Gastroesophageal sphincter (tissue), 4 donors: ENCODE data around the gene ZNF653. TPM values are rescaled to one million over a fixed set of nuclear protein-coding genes. Genes with fewer than 3 reads are reported as not detected.

ENCODE experiments used
- ATAC-seq: fragments of 150-250 bp; one replicate; pipeline ENCODE4 v1.9.1; 2016; ENCODE audit warnings: mild to moderate bottlenecking, moderate library complexity
- H3K27ac ChIP-seq, 4 donors: fragments of 200-600 bp; sonication (generic) in 3 of 4; 1 replicate in 3 of 4; 2 replicates in 1 of 4; pipeline ENCODE4 v1.5.1; 2016 to 2019
- H3K27me3 ChIP-seq: fragments of 200-600 bp; sonication (generic); one replicate; pipeline ENCODE4 v1.5.1; 2019
- H3K36me3 ChIP-seq, 2 donors: fragments of 200-600 bp; sonication (generic); one replicate each; pipeline ENCODE4 v1.5.1; 2019; ENCODE audit warnings: control low read depth in 1 of 2
- H3K4me1 ChIP-seq, 3 donors: fragments of 200-600 bp; sonication (generic); 1 replicate in 2 of 3; 2 replicates in 1 of 3; pipeline ENCODE4 v1.5.1; 2016 to 2019; ENCODE audit warnings: control low read depth in 2 of 3
- H3K4me3 ChIP-seq, 2 donors: fragments of 200-600 bp; sonication (generic); one replicate each; pipeline ENCODE4 v1.5.1; 2019; ENCODE audit warnings: mild to moderate bottlenecking in 1 of 2, moderate library complexity in 1 of 2
- H3K9me3 ChIP-seq, 3 donors: fragments of 200-600 bp; sonication (generic); one replicate each; pipeline ENCODE4 v1.5.1; 2017 to 2019; ENCODE audit warnings: control low read depth in 2 of 3
- CTCF ChIP-seq, 4 experiments: fragments of 200-600 bp in 2 of 4; fragments of 450-650 bp in 2 of 4; sonication (generic) in 1 of 4; IDR thresholded peaks; one replicate each; pipeline ENCODE4 v1.5.1; 2017 to 2019; ENCODE audit warnings: antibody characterized with exemption in 4 of 4, mild to moderate bottlenecking in 2 of 4, moderate library complexity in 2 of 4
- EP300 ChIP-seq: sonication (generic); formaldehyde crosslinking; IDR thresholded peaks from one replicate; pipeline ENCODE4 v1.6.1; 2017; ENCODE audit warnings: antibody characterized with exemption, mild to moderate bottlenecking
- POLR2A ChIP-seq, 2 donors: fragments of 450-650 bp; IDR thresholded peaks; one replicate each; pipeline ENCODE4 v1.6.1; 2017; ENCODE audit warnings: antibody characterized with exemption in 2 of 2, mild to moderate bottlenecking in 2 of 2, moderate library complexity in 1 of 2
- POLR2AphosphoS5 ChIP-seq: sonication (generic); formaldehyde crosslinking; IDR thresholded peaks from one replicate; pipeline ENCODE4 v1.6.1; 2017; ENCODE audit warnings: antibody characterized with exemption
- WGBS, 2 donors: methylation state at CpG; one replicate each; pipeline ENCODE4 v1.1.5; 2018; ENCODE audit warnings: low coverage in 1 of 2; 5-methylcytosine and 5-hydroxymethylcytosine counted together
- total RNA-seq, 4 donors: library from RNA; depleted of rRNA; stranded (reverse); fragments of >200 nt; gene quantifications; one replicate each; pipeline ENCODE4 v1.1.0, GENCODE V29; 2016

The ZNF653 gene
- total RNA-seq, 4 donors from 2014 or later, result 5.1 to 20.4 (median 10.6) TPM

- Histone ChIP-seq H3K27ac (no peak overlapping the region), H3K36me3 (peaks cover 0 to 83% of the 10 kb centered on the region in 2 donors), H3K9me3 (no peaks in the 10 kb centered on the region), H3K4me3 (no peak overlapping the region), H3K4me1 (peaks cover 0 to 4% (median 0%) of the 10 kb centered on the region in 3 donors), H3K27me3 (no peaks in the 10 kb centered on the region)
- TF ChIP-seq POLR2A (IDR thresholded peaks at IDR 0.05) (no peak), POLR2AphosphoS5 (no peak), CTCF (IDR thresholded peaks at IDR 0.05) (no peak), EP300 (no peak)
- 80 to 100% methylated on average over 1 to 2 of the region's 10 CpGs for WGBS, 2 donors
- no peak for ATAC-seq
Measured at GRCh38 chr19:11495481-11495880, 10.2 kb downstream of the ZNF653 start.

- Histone ChIP-seq H3K27me3 (no peaks in the 10 kb centered on the region), H3K4me3 (no peak overlapping the region), H3K27ac (no peak overlapping the region), H3K9me3 (no peaks in the 10 kb centered on the region), H3K4me1 (peaks cover 0 to 4% (median 0%) of the 10 kb centered on the region in 3 donors), H3K36me3 (peaks cover 0 to 90% of the 10 kb centered on the region in 2 donors)
- TF ChIP-seq POLR2AphosphoS5 (no peak), CTCF (IDR thresholded peaks at IDR 0.05) (no peak), POLR2A (IDR thresholded peaks at IDR 0.05) (no peak), EP300 (no peak)
- ATAC-seq, result no peak
- 97 to 98% methylated on average over 6 to 8 of the region's 27 CpGs for WGBS, 2 donors
Measured at GRCh38 chr19:11494634-11495285, 10.9 kb downstream of the ZNF653 start.

- no peaks in the 10 kb centered on the region for H3K9me3 ChIP-seq
- no peak overlapping the region for H3K4me3 ChIP-seq
- no peak overlapping the region for H3K27ac ChIP-seq
- H3K36me3 ChIP-seq, result peaks cover 0 to 97% of the 10 kb centered on the region in 2 donors
- WGBS, 2 donors, result 100% methylated on average over 2 of the region's 7 CpGs; no CpG with 5 or more reads in 1 of the 2 donors
- TF ChIP-seq CTCF (IDR thresholded peaks at IDR 0.05), result no peak
- TF ChIP-seq EP300, result no peak
- no peak for TF ChIP-seq POLR2A (IDR thresholded peaks at IDR 0.05)
- TF ChIP-seq POLR2AphosphoS5, result no peak
- no peak for ATAC-seq
- H3K27me3 ChIP-seq, result peaks cover 31% of the 10 kb centered on the region
- H3K4me1 ChIP-seq, result no peaks in the 10 kb centered on the region
Measured at GRCh38 chr19:11489378-11489777, 16.3 kb downstream of the ZNF653 start.

GRCh38 chr19:11486661-11487503, 18.8 kb downstream of the ZNF653 start:
- WGBS, 2 donors, result 90 to 94% methylated on average over 2 to 12 of the region's 45 CpGs
- TF ChIP-seq POLR2A (IDR thresholded peaks at IDR 0.05), result no peak
- no peak for TF ChIP-seq EP300
- TF ChIP-seq POLR2AphosphoS5, result no peak
- TF ChIP-seq CTCF (IDR thresholded peaks at IDR 0.05), result no peak
- H3K36me3 ChIP-seq, result peaks cover 0 to 86% of the 10 kb centered on the region in 2 donors
- no peak overlapping the region for H3K4me3 ChIP-seq
- H3K4me1 ChIP-seq, result peaks cover 0 to 15% (median 12%) of the 10 kb centered on the region in 3 donors
- peaks cover 56% of the 10 kb centered on the region for H3K27me3 ChIP-seq
- H3K27ac ChIP-seq, result no peak overlapping the region
- no peaks in the 10 kb centered on the region for H3K9me3 ChIP-seq
- ATAC-seq, result no peak
